Measurements from ENCODE around the gene KRTAP10-3. TPM values are rescaled to one million over a fixed set of nuclear protein-coding genes. Genes with fewer than 3 reads are reported as not detected.
"Not testable (repeated sequence)": the region's sequence is repeated elsewhere in the genome, so short reads cannot be mapped to it uniquely, and the experiment has no call there.

KRTAP10-3 gene
- polyA plus RNA-seq, 2 donors = not detected

- WGBS, 2 donors = 86% methylated on average over 8 of the region's 8 CpGs
- no peak overlapping the region for H3K27ac ChIP-seq (ENCODE audit: low read depth in 2 of 2, low read length in 1 of 2)
- H3K4me3 ChIP-seq (ENCODE audit: low read depth in 1 of 2, low read length in 2 of 2) = no peak overlapping the region
- H3K27me3 ChIP-seq (ENCODE audit: control insufficient read depth in 1 of 2, insufficient read depth in 2 of 2, low read length in 2 of 2) = no peaks in the 10 kb centered on the region
- H3K4me1 ChIP-seq (ENCODE audit: control insufficient read depth in 2 of 2, insufficient read depth in 2 of 2, low read length in 1 of 2) = peaks cover 0 to 2% of the 10 kb centered on the region in 2 donors
- no peaks in the 10 kb centered on the region for H3K9me3 ChIP-seq (ENCODE audit: control insufficient read depth in 2 of 2, insufficient read depth in 1 of 2, low read depth in 1 of 2, low read length in 1 of 2)
- no peaks in the 10 kb centered on the region for H3K36me3 ChIP-seq (ENCODE audit: control insufficient read depth in 2 of 2, insufficient read depth in 2 of 2, low read length in 1 of 2)
Observed at GRCh38 chr21:44599264-44600029, 40.9 kb upstream of the KRTAP10-3 start.

GRCh38 chr21:44598061-44598460, 39.5 kb upstream of the KRTAP10-3 start:
- H3K27me3 ChIP-seq (ENCODE audit: control insufficient read depth in 1 of 2, insufficient read depth in 2 of 2, low read length in 2 of 2) = no peaks in the 10 kb centered on the region
- H3K36me3 ChIP-seq (ENCODE audit: control insufficient read depth in 2 of 2, insufficient read depth in 2 of 2, low read length in 1 of 2) = no peaks in the 10 kb centered on the region
- H3K4me3 ChIP-seq (ENCODE audit: low read depth in 1 of 2, low read length in 2 of 2) = no peak overlapping the region
- peaks cover 0 to 2% of the 10 kb centered on the region in 2 donors for H3K4me1 ChIP-seq (ENCODE audit: control insufficient read depth in 2 of 2, insufficient read depth in 2 of 2, low read length in 1 of 2)
- 68 to 69% methylated on average over 11 of the region's 11 CpGs for WGBS, 2 donors
- H3K9me3 ChIP-seq (ENCODE audit: control insufficient read depth in 2 of 2, insufficient read depth in 1 of 2, low read depth in 1 of 2, low read length in 1 of 2) = no peaks in the 10 kb centered on the region
- H3K27ac ChIP-seq (ENCODE audit: low read depth in 2 of 2, low read length in 1 of 2) = no peak overlapping the region

- H3K36me3 ChIP-seq (ENCODE audit: control insufficient read depth in 2 of 2, insufficient read depth in 2 of 2, low read length in 1 of 2) = no peaks in the 10 kb centered on the region
- 69 to 72% methylated on average over 9 of the region's 9 CpGs for WGBS, 2 donors
- H3K4me3 ChIP-seq (ENCODE audit: low read depth in 1 of 2, low read length in 2 of 2) = no peak overlapping the region
- H3K27ac ChIP-seq (ENCODE audit: low read depth in 2 of 2, low read length in 1 of 2) = no peak overlapping the region
- H3K27me3 ChIP-seq (ENCODE audit: control insufficient read depth in 1 of 2, insufficient read depth in 2 of 2, low read length in 2 of 2) = no peaks in the 10 kb centered on the region
- peaks cover 0 to 11% of the 10 kb centered on the region in 2 donors for H3K4me1 ChIP-seq (ENCODE audit: control insufficient read depth in 2 of 2, insufficient read depth in 2 of 2, low read length in 1 of 2)
- H3K9me3 ChIP-seq (ENCODE audit: control insufficient read depth in 2 of 2, insufficient read depth in 1 of 2, low read depth in 1 of 2, low read length in 1 of 2) = no peaks in the 10 kb centered on the region
Observed at GRCh38 chr21:44596068-44596725, 37.6 kb upstream of the KRTAP10-3 start.

- Histone ChIP-seq H3K4me1 (ENCODE audit: control insufficient read depth in 2 of 2, insufficient read depth in 2 of 2, low read length in 1 of 2) (peaks cover 0 to 9% of the 10 kb centered on the region in 2 donors), H3K27me3 (ENCODE audit: control insufficient read depth in 1 of 2, insufficient read depth in 2 of 2, low read length in 2 of 2) (no peaks in the 10 kb centered on the region), H3K4me3 (ENCODE audit: low read depth in 1 of 2, low read length in 2 of 2) (no peak overlapping the region), H3K9me3 (ENCODE audit: control insufficient read depth in 2 of 2, insufficient read depth in 1 of 2, low read depth in 1 of 2, low read length in 1 of 2) (no peaks in the 10 kb centered on the region), H3K36me3 (ENCODE audit: control insufficient read depth in 2 of 2, insufficient read depth in 2 of 2, low read length in 1 of 2) (no peaks in the 10 kb centered on the region), H3K27ac (ENCODE audit: low read depth in 2 of 2, low read length in 1 of 2) (no peak overlapping the region)
- WGBS, 2 donors = 70 to 72% methylated on average over 6 of the region's 6 CpGs
Observed at GRCh38 chr21:44595524-44595923, 36.9 kb upstream of the KRTAP10-3 start.

- H3K27ac ChIP-seq (ENCODE audit: low read depth in 2 of 2, low read length in 1 of 2) = no peak overlapping the region
- no peaks in the 10 kb centered on the region for H3K9me3 ChIP-seq (ENCODE audit: control insufficient read depth in 2 of 2, insufficient read depth in 1 of 2, low read depth in 1 of 2, low read length in 1 of 2)
- no peaks in the 10 kb centered on the region for H3K27me3 ChIP-seq (ENCODE audit: control insufficient read depth in 1 of 2, insufficient read depth in 2 of 2, low read length in 2 of 2)
- H3K4me1 ChIP-seq (ENCODE audit: control insufficient read depth in 2 of 2, insufficient read depth in 2 of 2, low read length in 1 of 2) = peaks cover 0 to 9% of the 10 kb centered on the region in 2 donors
- no peak overlapping the region for H3K4me3 ChIP-seq (ENCODE audit: low read depth in 1 of 2, low read length in 2 of 2)
- no peaks in the 10 kb centered on the region for H3K36me3 ChIP-seq (ENCODE audit: control insufficient read depth in 2 of 2, insufficient read depth in 2 of 2, low read length in 1 of 2)
- 72 to 80% methylated on average over 12 of the region's 12 CpGs for WGBS, 2 donors
Observed at GRCh38 chr21:44594406-44594916, 35.9 kb upstream of the KRTAP10-3 start.

GRCh38 chr21:44593598-44594405, 35.2 kb upstream of the KRTAP10-3 start:
- H3K4me3 ChIP-seq (ENCODE audit: low read depth in 1 of 2, low read length in 2 of 2) = no peak overlapping the region
- H3K36me3 ChIP-seq (ENCODE audit: control insufficient read depth in 2 of 2, insufficient read depth in 2 of 2, low read length in 1 of 2) = no peaks in the 10 kb centered on the region
- 58 to 64% methylated on average over 20 of the region's 20 CpGs for WGBS, 2 donors
- H3K27me3 ChIP-seq (ENCODE audit: control insufficient read depth in 1 of 2, insufficient read depth in 2 of 2, low read length in 2 of 2) = no peaks in the 10 kb centered on the region
- H3K27ac ChIP-seq (ENCODE audit: low read depth in 2 of 2, low read length in 1 of 2) = no peak overlapping the region
- H3K4me1 ChIP-seq (ENCODE audit: control insufficient read depth in 2 of 2, insufficient read depth in 2 of 2, low read length in 1 of 2) = peaks cover 0 to 9% of the 10 kb centered on the region in 2 donors
- H3K9me3 ChIP-seq (ENCODE audit: control insufficient read depth in 2 of 2, insufficient read depth in 1 of 2, low read depth in 1 of 2, low read length in 1 of 2) = no peaks in the 10 kb centered on the region

GRCh38 chr21:44592446-44593311, 34.1 kb upstream of the KRTAP10-3 start, which contains the start of gene KRTAP10-6:
KRTAP10-6 (minus strand) TSS chr21:44592505; CDS start chr21:44592484, 21 bp downstream.
- Histone ChIP-seq H3K4me1 (ENCODE audit: control insufficient read depth in 2 of 2, insufficient read depth in 2 of 2, low read length in 1 of 2) (peaks cover 0 to 9% of the 10 kb centered on the region in 2 donors), H3K4me3 (ENCODE audit: low read depth in 1 of 2, low read length in 2 of 2) (no peak within 1 kb of the TSS), H3K27ac (ENCODE audit: low read depth in 2 of 2, low read length in 1 of 2) (no peak within 1 kb of the TSS), H3K27me3 (ENCODE audit: control insufficient read depth in 1 of 2, insufficient read depth in 2 of 2, low read length in 2 of 2) (no peaks in the 10 kb centered on the region), H3K9me3 (ENCODE audit: control insufficient read depth in 2 of 2, insufficient read depth in 1 of 2, low read depth in 1 of 2, low read length in 1 of 2) (no peaks in the 10 kb centered on the region), H3K36me3 (ENCODE audit: control insufficient read depth in 2 of 2, insufficient read depth in 2 of 2, low read length in 1 of 2) (no peaks in the 10 kb centered on the region)
- WGBS, 2 donors = 53 to 60% methylated on average over 31 to 33 of the region's 33 CpGs

- H3K27ac ChIP-seq (ENCODE audit: low read depth in 2 of 2, low read length in 1 of 2); H3K36me3 ChIP-seq (ENCODE audit: control insufficient read depth in 2 of 2, insufficient read depth in 2 of 2, low read length in 1 of 2); H3K27me3 ChIP-seq (ENCODE audit: control insufficient read depth in 1 of 2, insufficient read depth in 2 of 2, low read length in 2 of 2); H3K4me1 ChIP-seq (ENCODE audit: control insufficient read depth in 2 of 2, insufficient read depth in 2 of 2, low read length in 1 of 2); H3K9me3 ChIP-seq (ENCODE audit: control insufficient read depth in 2 of 2, insufficient read depth in 1 of 2, low read depth in 1 of 2, low read length in 1 of 2); H3K4me3 ChIP-seq (ENCODE audit: low read depth in 1 of 2, low read length in 2 of 2): not testable (repeated sequence)
- 22 to 30% methylated on average over 2 to 4 of the region's 4 CpGs for WGBS, 2 donors
Observed at GRCh38 chr21:44591801-44592130, 33.2 kb upstream of the KRTAP10-3 start.
